IMR-90 (cell line): ENCODE results near the gene FANCM. TPM values are rescaled to one million over a fixed set of nuclear protein-coding genes. Genes with fewer than 3 reads are reported as not detected.

ENCODE experiments used
- ATAC-seq: fragments of 200-7000 bp; cut with Tn5 transposase; 2 replicates; pipeline ENCODE4 v1.9.1; 2020; ENCODE audit warnings: low read depth, mild to moderate bottlenecking, moderate library complexity
- BruUV-seq: library from RNA; stranded (reverse); fragments of 400-500 nt; replicated peaks from 2 replicates; lab custom pipeline; 2021; lab: Mats Ljungman, UMichigan
- CTCF ChIA-PET: fragments of 300-600 bp; formaldehyde crosslinking; extraction: SDS; loops from one replicate; lab custom pipeline; 2021; ENCODE audit warnings: antibody characterized with exemption; lab: Yijun Ruan, JAX
- POLR2A ChIA-PET: fragments of 300-600 bp; sonication (Branson Sonifier 250); formaldehyde crosslinking; loops from one replicate; lab custom pipeline; 2022; ENCODE audit warnings: antibody characterized with exemption; ENCODE audit not compliant: unreplicated experiment; lab: Charles Lee
- DNase-seq: peaks from one replicate; pipeline ENCODE4 v3.0.0; 2013
- H2AFZ ChIP-seq: replicated peaks from 2 replicates; pipeline ENCODE3; 2013; ENCODE audit warnings: low read length, mild to moderate bottlenecking; ENCODE audit not compliant: poor library complexity
- H2AK5ac ChIP-seq: 2 replicates; pipeline ENCODE4 v1.6.1; 2013; ENCODE audit warnings: low read depth, low read length, inconsistent platforms
- H2AK9ac ChIP-seq: replicated peaks from 2 replicates; pipeline ENCODE3; 2013; ENCODE audit warnings: mild to moderate bottlenecking, low read depth, low read length, moderate library complexity; ENCODE audit not compliant: poor library complexity
- H2BK120ac ChIP-seq: 2 replicates; pipeline ENCODE4 v1.6.1; 2013; ENCODE audit warnings: low read depth, low read length, inconsistent platforms
- H2BK15ac ChIP-seq: 3 replicates; pipeline ENCODE4 v1.6.1; 2013; ENCODE audit warnings: low read depth, low read length, inconsistent platforms
- H2BK20ac ChIP-seq: 2 replicates; pipeline ENCODE4 v1.6.1; 2013; ENCODE audit warnings: low read depth, mild to moderate bottlenecking, inconsistent platforms, low read length, moderate library complexity
- H2BK5ac ChIP-seq: 2 replicates; pipeline ENCODE4 v1.6.1; 2013; ENCODE audit warnings: mild to moderate bottlenecking, low read depth, low read length, inconsistent platforms; ENCODE audit not compliant: poor library complexity, severe bottlenecking
- H3K14ac ChIP-seq: replicated peaks from 2 replicates; pipeline ENCODE4 v1.6.1; 2013; ENCODE audit warnings: low read depth, low read length, inconsistent platforms
- H3K18ac ChIP-seq: 2 replicates; pipeline ENCODE4 v1.6.1; 2013; ENCODE audit warnings: low read depth, low read length, control low read depth
- H3K23ac ChIP-seq: 2 replicates; pipeline ENCODE4 v1.6.1; 2013; ENCODE audit warnings: low read depth, low read length, inconsistent platforms
- H3K27ac ChIP-seq: 2 replicates; pipeline ENCODE4 v1.5.1; 2013; ENCODE audit warnings: mild to moderate bottlenecking, control low read depth, low read length; ENCODE audit not compliant: insufficient read depth
- H3K27me3 ChIP-seq: 2 replicates; pipeline ENCODE4 v1.6.1; 2013; ENCODE audit warnings: low read length; ENCODE audit not compliant: control insufficient read depth, insufficient read depth
- H3K36me3 ChIP-seq: 2 replicates; pipeline ENCODE4 v1.6.1; 2013; ENCODE audit warnings: low read length, mixed read lengths; ENCODE audit not compliant: control insufficient read depth, insufficient read depth
- H3K4ac ChIP-seq: 2 replicates; pipeline ENCODE4 v1.6.1; 2013; ENCODE audit warnings: low read depth, low read length, inconsistent platforms
- H3K4me1 ChIP-seq: 2 replicates; pipeline ENCODE4 v1.6.1; 2013; ENCODE audit warnings: low read length, mixed read lengths; ENCODE audit not compliant: control insufficient read depth, insufficient read depth
- H3K4me2 ChIP-seq: 2 replicates; pipeline ENCODE4 v1.6.1; 2013; ENCODE audit warnings: low read depth, mild to moderate bottlenecking, control low read depth, low read length, moderate library complexity
- H3K4me3 ChIP-seq: 2 replicates; pipeline ENCODE4 v1.5.1; 2013; ENCODE audit warnings: low read depth, mild to moderate bottlenecking, control low read depth, low read length, moderate library complexity; ENCODE audit not compliant: insufficient read depth
- H3K56ac ChIP-seq: 2 replicates; pipeline ENCODE4 v1.6.1; 2013; ENCODE audit warnings: low read length, inconsistent platforms; ENCODE audit not compliant: insufficient read depth; ENCODE audit errors: extremely low read depth
- H3K79me1 ChIP-seq, 2 experiments: 2 replicates each; pipeline ENCODE4 v1.6.1; 2013; ENCODE audit warnings: low read length in 2 of 2, inconsistent platforms in 1 of 2, low read depth in 1 of 2
- H3K9ac ChIP-seq: 2 replicates; pipeline ENCODE4 v1.6.1; 2013; ENCODE audit warnings: low read depth, low read length, control low read depth
- H3K9me1 ChIP-seq: 2 replicates; pipeline ENCODE4 v1.6.1; 2013; ENCODE audit warnings: low read length, inconsistent platforms; ENCODE audit not compliant: insufficient read depth
- H3K9me3 ChIP-seq: 2 replicates; pipeline ENCODE4 v1.6.1; 2013; ENCODE audit warnings: low read length; ENCODE audit not compliant: control insufficient read depth, insufficient read depth
- H4K20me1 ChIP-seq: 2 replicates; pipeline ENCODE4 v1.6.1; 2013; ENCODE audit warnings: low read length, inconsistent platforms; ENCODE audit not compliant: insufficient read depth
- H4K5ac ChIP-seq: 2 replicates; pipeline ENCODE4 v1.6.1; 2013; ENCODE audit warnings: mild to moderate bottlenecking, low read depth, low read length, control low read depth
- H4K8ac ChIP-seq, 2 experiments: 2 replicates each; pipeline ENCODE4 v1.6.1; 2013; ENCODE audit warnings: low read depth in 2 of 2, low read length in 2 of 2, control low read depth in 1 of 2, inconsistent platforms in 1 of 2
- H4K91ac ChIP-seq: 2 replicates; pipeline ENCODE4 v1.6.1; 2013; ENCODE audit warnings: low read depth, low read length, inconsistent platforms; ENCODE audit not compliant: insufficient read depth
- BHLHE40 ChIP-seq: fragments of 150-350 bp; IDR thresholded peaks from 2 replicates; pipeline ENCODE4 v1.6.1; 2016; ENCODE audit warnings: mild to moderate bottlenecking, low read depth, low read length
- CEBPB ChIP-seq: IDR thresholded peaks from 2 replicates; pipeline ENCODE4 v1.6.1; 2012; ENCODE audit warnings: low read depth, low read length, improper control_type of control experiment
- CHD1 ChIP-seq: IDR thresholded peaks from 2 replicates; pipeline ENCODE4 v1.6.1; 2012; ENCODE audit warnings: low read depth, low read length, improper control_type of control experiment
- ELK1 ChIP-seq: fragments of 150-350 bp; IDR thresholded peaks from 2 replicates; pipeline ENCODE4 v1.6.1; 2016; ENCODE audit warnings: low read depth, mild to moderate bottlenecking, low read length, moderate library complexity, borderline replicate concordance
- FOS ChIP-seq: fragments of 150-350 bp; IDR thresholded peaks from 2 replicates; pipeline ENCODE4 v1.6.1; 2016; ENCODE audit warnings: low read depth, low read length
- MAFK ChIP-seq: IDR thresholded peaks from 2 replicates; pipeline ENCODE4 v1.6.1; 2012; ENCODE audit warnings: low read depth, low read length, improper control_type of control experiment
- MAZ ChIP-seq: IDR thresholded peaks from 2 replicates; pipeline ENCODE4 v1.6.1; 2012; ENCODE audit warnings: low read depth, mild to moderate bottlenecking, low read length, improper control_type of control experiment, moderate library complexity, borderline replicate concordance
- MXI1 ChIP-seq: IDR thresholded peaks from 2 replicates; pipeline ENCODE4 v1.6.1; 2012; ENCODE audit warnings: low read depth, mild to moderate bottlenecking, low read length, moderate library complexity, borderline replicate concordance
- NFE2L2 ChIP-seq: fragments of 150-350 bp; IDR thresholded peaks from 2 replicates; pipeline ENCODE4 v1.6.1; 2016; ENCODE audit warnings: low read depth, mild to moderate bottlenecking, low read length
- POLR2A ChIP-seq: IDR thresholded peaks from 2 replicates; pipeline ENCODE4 v1.6.1; 2012; ENCODE audit warnings: mild to moderate bottlenecking, low read depth, low read length
- RAD21 ChIP-seq: IDR thresholded peaks from 2 replicates; pipeline ENCODE4 v1.6.1; 2012; ENCODE audit warnings: low read length, improper control_type of control experiment
- RCOR1 ChIP-seq: IDR thresholded peaks from 2 replicates; pipeline ENCODE4 v1.6.1; 2012; ENCODE audit warnings: mild to moderate bottlenecking, low read length, improper control_type of control experiment; ENCODE audit not compliant: insufficient replicate concordance
- RFX5 ChIP-seq: IDR thresholded peaks from 2 replicates; pipeline ENCODE4 v1.8.0; 2012; ENCODE audit warnings: low read depth, mild to moderate bottlenecking, low read length, moderate library complexity
- SMC3 ChIP-seq: fragments of 150-350 bp; IDR thresholded peaks from 2 replicates; pipeline ENCODE4 v1.6.1; 2016; ENCODE audit warnings: low read depth, mild to moderate bottlenecking, antibody characterized with exemption, low read length, moderate library complexity
- USF2 ChIP-seq: fragments of 150-350 bp; IDR thresholded peaks from 2 replicates; pipeline ENCODE4 v1.6.1; 2017; ENCODE audit warnings: mild to moderate bottlenecking, antibody characterized with exemption, low read length, low read depth
- WGBS, 2 experiments: methylation state at CpG; one replicate each; pipeline versions ENCODE4 v1.1.5 to v1.1.7; 2013; ENCODE audit warnings: missing lambda C conversion rate in 2 of 2; ENCODE audit not compliant: insufficient read length in 1 of 2; ENCODE audit errors: extremely low coverage in 2 of 2; 5-methylcytosine and 5-hydroxymethylcytosine counted together
- dilution Hi-C: fragments of 300-500 bp; cut with HindIII; formaldehyde crosslinking; loops from one replicate; pipeline ENCODE4 v1.14.3; 2018; ENCODE audit warnings: low sequenced_read_pairs; ENCODE audit not compliant: unreplicated experiment
- in situ Hi-C: fragments of 300-500 bp; cut with MboI; formaldehyde crosslinking; loops from 3 replicates; pipeline ENCODE4 v1.14.3; 2019; ENCODE audit warnings: low sequenced_read_pairs, inconsistent platforms, mixed read lengths
- intact Hi-C: fragments of 100-400 bp; cut with micrococcal nuclease; formaldehyde crosslinking; loops from 2 replicates; pipeline ENCODE4 v1.10.0; 2022
- polyA plus RNA-seq, 3 experiments: library from polyadenylated mRNA; depleted of rRNA; stranded (reverse); fragments of >200 nt; gene quantifications; 2 replicates each; pipeline ENCODE4 v1.2.3, GENCODE V29; 2012; ENCODE audit warnings: low replicate concordance in 1 of 3
- total RNA-seq: library from RNA; depleted of rRNA; stranded (reverse); fragments of >200 nt; gene quantifications from 2 replicates; pipeline ENCODE4 v1.2.3, GENCODE V29; 2012
- TF ChIP-seq, protein P1 (sequence below): conservative IDR thresholded peaks from 2 replicates; pipeline ENCODE4 v1.5.1; 2012; ENCODE audit warnings: mild to moderate bottlenecking, low read depth, low read length, improper control_type of control experiment

FANCM gene
- total and polyA plus RNA-seq, 2 of the 4 experiments (the other 2 are of a cell fraction): 1.7 to 7.0 TPM

DNA sequence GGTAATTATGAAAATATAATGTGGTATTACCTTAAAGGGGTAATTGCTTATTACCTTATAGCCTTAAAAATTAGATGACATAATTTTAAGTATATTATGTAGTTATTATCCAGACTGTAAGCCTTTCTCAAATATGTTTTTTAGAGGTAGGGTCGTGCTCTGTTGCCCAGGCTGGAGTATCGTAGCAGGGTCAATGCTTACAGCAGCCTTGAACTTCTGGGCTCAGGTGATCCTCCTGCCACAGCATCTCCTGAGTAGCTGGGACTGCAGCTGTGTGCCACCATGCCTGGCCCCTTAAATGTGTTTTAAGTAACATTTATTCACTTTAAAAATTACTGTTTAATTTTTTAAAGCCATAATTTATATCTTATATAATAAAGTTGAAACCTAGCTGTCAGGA lies 41.5 kb upstream of the FANCM start:
- no CpG with 5 or more reads among the region's 2 CpGs for WGBS, 2 experiments
- H3K23ac ChIP-seq: no peak overlapping the region
- H4K5ac ChIP-seq: no peak overlapping the region
- H2AK9ac ChIP-seq: no peak overlapping the region
- intact Hi-C loops (no loop called here), in situ Hi-C loops (no loop called here), dilution Hi-C loops (no loop called here)
- no peak overlapping the region for H3K4me3 ChIP-seq
- no TSS peak for BruUV-seq
- ChIA-PET POLR2A (no interaction called here), CTCF (interaction anchor here (0.7 kb wide), 1 partner anchor 34 kb away, joined by 3 read pairs; no protein-coding TSS in a partner anchor)
- H2BK15ac ChIP-seq: no peak overlapping the region
- no peak overlapping the region for H3K4me2 ChIP-seq
- H4K91ac ChIP-seq: no peak overlapping the region
- no peak overlapping the region for H2BK120ac ChIP-seq
- H3K56ac ChIP-seq: no peak overlapping the region
- peaks cover 16 to 30% of the 10 kb centered on the region in 2 experiments for H3K79me1 ChIP-seq
- H3K27me3 ChIP-seq: no peaks in the 10 kb centered on the region
- H3K18ac ChIP-seq: no peak overlapping the region
- no peak for TF ChIP-seq BHLHE40
- TF ChIP-seq ELK1: no peak
- TF ChIP-seq USF2: no peak
- no peak for TF ChIP-seq RAD21
- no peak for TF ChIP-seq RFX5
- no peak for TF ChIP-seq CEBPB
- no peak for TF ChIP-seq NFE2L2
- TF ChIP-seq MAZ: no peak
- no peak for TF ChIP-seq MXI1
- TF ChIP-seq FOS: no peak
- TF ChIP-seq, protein P1, sequence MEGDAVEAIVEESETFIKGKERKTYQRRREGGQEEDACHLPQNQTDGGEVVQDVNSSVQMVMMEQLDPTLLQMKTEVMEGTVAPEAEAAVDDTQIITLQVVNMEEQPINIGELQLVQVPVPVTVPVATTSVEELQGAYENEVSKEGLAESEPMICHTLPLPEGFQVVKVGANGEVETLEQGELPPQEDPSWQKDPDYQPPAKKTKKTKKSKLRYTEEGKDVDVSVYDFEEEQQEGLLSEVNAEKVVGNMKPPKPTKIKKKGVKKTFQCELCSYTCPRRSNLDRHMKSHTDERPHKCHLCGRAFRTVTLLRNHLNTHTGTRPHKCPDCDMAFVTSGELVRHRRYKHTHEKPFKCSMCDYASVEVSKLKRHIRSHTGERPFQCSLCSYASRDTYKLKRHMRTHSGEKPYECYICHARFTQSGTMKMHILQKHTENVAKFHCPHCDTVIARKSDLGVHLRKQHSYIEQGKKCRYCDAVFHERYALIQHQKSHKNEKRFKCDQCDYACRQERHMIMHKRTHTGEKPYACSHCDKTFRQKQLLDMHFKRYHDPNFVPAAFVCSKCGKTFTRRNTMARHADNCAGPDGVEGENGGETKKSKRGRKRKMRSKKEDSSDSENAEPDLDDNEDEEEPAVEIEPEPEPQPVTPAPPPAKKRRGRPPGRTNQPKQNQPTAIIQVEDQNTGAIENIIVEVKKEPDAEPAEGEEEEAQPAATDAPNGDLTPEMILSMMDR: no peak
- TF ChIP-seq MAFK: no peak
- no peak for TF ChIP-seq SMC3
- TF ChIP-seq POLR2A: no peak
- no peak for TF ChIP-seq CHD1
- TF ChIP-seq RCOR1: no peak
- no peak overlapping the region for H2BK5ac ChIP-seq
- H3K9ac ChIP-seq: no peak overlapping the region
- H4K20me1 ChIP-seq: peaks cover 37% of the 10 kb centered on the region
- peaks cover 12% of the 10 kb centered on the region for H3K36me3 ChIP-seq
- ATAC-seq (no peak), DNase-seq (no peak)
- no peak overlapping the region for H3K14ac ChIP-seq
- H3K4ac ChIP-seq: no peak overlapping the region
- H3K4me1 ChIP-seq: peaks cover 2% of the 10 kb centered on the region; the same call in 1 of the 2 replicates
- H3K9me1 ChIP-seq: peaks cover 6% of the 10 kb centered on the region
- H2BK20ac ChIP-seq: no peak overlapping the region
- H2AFZ ChIP-seq: no peak overlapping the region
- H2AK5ac ChIP-seq: no peak overlapping the region
- no peak overlapping the region for H3K27ac ChIP-seq
- H4K8ac ChIP-seq: no peak overlapping the region
- H3K9me3 ChIP-seq: no peaks in the 10 kb centered on the region
